HepG2 (cell line): Measurements from ENCODE around the gene NLRC5. TPM values are rescaled to one million over a fixed set of nuclear protein-coding genes. Genes with fewer than 3 reads are reported as not detected.

ENCODE experiments used
- ATM ChIP-seq: fragments of 450-650 bp; IDR thresholded peaks from 2 replicates; pipeline ENCODE4 v1.7.1; 2017; ENCODE audit warnings: mild to moderate bottlenecking, borderline replicate concordance
- GMEB2 ChIP-seq: IDR thresholded peaks from 2 replicates; pipeline ENCODE4 v1.6.1; 2016; ENCODE audit warnings: missing biosample characterization, missing genetic modification reagents, low read depth
- HMG20B ChIP-seq: conservative IDR thresholded peaks from 2 replicates; pipeline ENCODE4 v1.6.1; 2016; ENCODE audit warnings: missing genetic modification reagents, missing compliant biosample characterization
- HOXA9 ChIP-seq: sonication (generic); formaldehyde crosslinking; IDR thresholded peaks from 2 replicates; pipeline ENCODE4 v1.8.1; 2022; ENCODE audit warnings: missing genetic modification reagents, mild to moderate bottlenecking, moderate library complexity, borderline replicate concordance
- JUN ChIP-seq: sonication (generic); formaldehyde crosslinking; IDR thresholded peaks from 2 replicates; pipeline ENCODE4 v1.4.0; 2020; ENCODE audit warnings: mild to moderate bottlenecking, missing genetic modification reagents
- KLF12 ChIP-seq: sonication (generic); formaldehyde crosslinking; IDR thresholded peaks from 2 replicates; pipeline ENCODE4 v1.4.0; 2020; ENCODE audit warnings: missing genetic modification reagents, borderline replicate concordance
- KMT2B ChIP-seq: IDR thresholded peaks from 2 replicates; pipeline ENCODE4 v1.6.1; 2016; ENCODE audit warnings: missing genetic modification reagents, missing compliant biosample characterization
- MTERF4 ChIP-seq: sonication (generic); formaldehyde crosslinking; IDR thresholded peaks from 2 replicates; pipeline ENCODE4 v1.8.0; 2023; ENCODE audit warnings: mild to moderate bottlenecking, missing genetic modification reagents
- MYPOP ChIP-seq: sonication (generic); formaldehyde crosslinking; IDR thresholded peaks from 2 replicates; pipeline ENCODE4 v1.8.1; 2023; ENCODE audit warnings: mild to moderate bottlenecking, moderate library complexity, missing genetic modification reagents
- NFIB ChIP-seq: sonication (generic); formaldehyde crosslinking; IDR thresholded peaks from 2 replicates; pipeline ENCODE4 v1.9.0; 2021; ENCODE audit warnings: missing genetic modification reagents, mild to moderate bottlenecking, borderline replicate concordance
- NR2F2 ChIP-seq: IDR thresholded peaks from 2 replicates; pipeline ENCODE4 v1.6.1; 2012; ENCODE audit warnings: low read depth, inconsistent platforms, borderline replicate concordance
- PHF20 ChIP-seq: sonication (generic); formaldehyde crosslinking; IDR thresholded peaks from 2 replicates; pipeline ENCODE4 v1.5.0; 2020; ENCODE audit warnings: mild to moderate bottlenecking, missing genetic modification reagents
- PRPF4 ChIP-seq: fragments of 200-400 bp; formaldehyde crosslinking; IDR thresholded peaks from 2 replicates; pipeline ENCODE4 v1.6.1; 2016; ENCODE audit warnings: low read length, low read depth; ENCODE audit not compliant: poor library complexity, severe bottlenecking
- THAP11 ChIP-seq: IDR thresholded peaks from 2 replicates; pipeline ENCODE4 v1.6.1; 2016; ENCODE audit warnings: missing biosample characterization, missing genetic modification reagents
- TSC22D2 ChIP-seq: sonication (generic); formaldehyde crosslinking; IDR thresholded peaks from 2 replicates; pipeline ENCODE4 v1.5.1; 2020; ENCODE audit warnings: missing genetic modification reagents, mild to moderate bottlenecking, borderline replicate concordance
- ZFX ChIP-seq: sonication (generic); formaldehyde crosslinking; IDR thresholded peaks from 2 replicates; pipeline ENCODE4 v1.4.0; 2020; ENCODE audit warnings: mild to moderate bottlenecking, low read depth, missing genetic modification reagents, moderate library complexity
- ZMAT3 ChIP-seq: sonication (generic); formaldehyde crosslinking; conservative IDR thresholded peaks from 2 replicates; pipeline ENCODE4 v1.7.0; 2021; ENCODE audit warnings: missing genetic modification reagents
- ZNF354B ChIP-seq: sonication (generic); formaldehyde crosslinking; IDR thresholded peaks from 2 replicates; pipeline ENCODE4 v1.8.0; 2022; ENCODE audit warnings: mild to moderate bottlenecking, missing genetic modification reagents
- ZNF432 ChIP-seq: sonication (generic); formaldehyde crosslinking; IDR thresholded peaks from 2 replicates; pipeline ENCODE4 v1.5.0; 2020; ENCODE audit warnings: missing genetic modification reagents, mild to moderate bottlenecking, borderline replicate concordance
- ZNF510 ChIP-seq: sonication (generic); formaldehyde crosslinking; IDR thresholded peaks from 2 replicates; pipeline ENCODE4 v1.4.0; 2020; ENCODE audit warnings: low read depth, mild to moderate bottlenecking, missing genetic modification reagents
- ZNF644 ChIP-seq: IDR thresholded peaks from 2 replicates; pipeline ENCODE4 v1.6.1; 2016; ENCODE audit warnings: low read depth
- ZNF746 ChIP-seq: sonication (generic); formaldehyde crosslinking; IDR thresholded peaks from 2 replicates; pipeline ENCODE4 v1.8.0; 2022; ENCODE audit warnings: mild to moderate bottlenecking, missing genetic modification reagents
- polyA plus RNA-seq, 8 experiments: library from polyadenylated mRNA; depleted of rRNA in 3 of 8; stranded (reverse) in 7 of 8; unstranded in 1 of 8; fragments of >200 nt; fragmentation: Illumina TruSeq in 4 of 8; extraction: Trizol in 4 of 8; gene quantifications; 2 replicates each; pipeline versions ENCODE4 v1.2.1 to v1.2.3, GENCODE V29; 2011 to 2016; ENCODE audit warnings: low read depth in 4 of 8, missing spikeins in 1 of 8, mixed read lengths in 1 of 8; ENCODE audit not compliant: insufficient read depth in 1 of 8
- total RNA-seq, 5 experiments: library from RNA; depleted of rRNA; stranded (reverse); fragments of >200 nt; fragmentation: Illumina TruSeq; extraction: Trizol; gene quantifications; 2 replicates each; pipeline ENCODE4 v1.2.3, GENCODE V29; 2016; ENCODE audit warnings: low read depth in 1 of 5
- TF ChIP-seq, protein P1 (sequence below): sonication (generic); formaldehyde crosslinking; IDR thresholded peaks from 2 replicates; pipeline ENCODE4 v1.5.1; 2020; ENCODE audit warnings: mild to moderate bottlenecking, missing genetic modification reagents, borderline replicate concordance
- TF ChIP-seq, protein P2 (sequence below): IDR thresholded peaks from 2 replicates; pipeline ENCODE4 v1.6.1; 2016; ENCODE audit warnings: mild to moderate bottlenecking, missing biosample characterization, missing genetic modification reagents

Gene NLRC5
- total and polyA plus RNA-seq, 2 of the 13 experiments (the other 11 are each of a cell fraction or from before 2014, with no cell fraction given): 6.3 to 12.7 TPM

- TF ChIP-seq MYPOP: 0 out of 2 replicates have a peak, but pooled peaks have one; percentile 60
- TF ChIP-seq ZNF432 (CRISPR knock-in tag): no peak
- TF ChIP-seq, protein P1, sequence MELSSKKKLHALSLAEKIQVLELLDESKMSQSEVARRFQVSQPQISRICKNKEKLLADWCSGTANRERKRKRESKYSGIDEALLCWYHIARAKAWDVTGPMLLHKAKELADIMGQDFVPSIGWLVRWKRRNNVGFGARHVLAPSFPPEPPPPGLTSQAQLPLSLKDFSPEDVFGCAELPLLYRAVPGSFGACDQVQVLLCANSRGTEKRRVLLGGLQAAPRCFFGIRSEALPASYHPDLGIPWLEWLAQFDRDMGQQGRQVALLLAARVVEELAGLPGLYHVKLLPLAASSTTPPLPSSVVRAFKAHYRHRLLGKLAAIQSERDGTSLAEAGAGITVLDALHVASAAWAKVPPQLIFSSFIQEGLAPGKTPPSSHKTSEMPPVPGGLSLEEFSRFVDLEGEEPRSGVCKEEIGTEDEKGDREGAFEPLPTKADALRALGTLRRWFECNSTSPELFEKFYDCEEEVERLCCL (CRISPR knock-in tag): no peak
- TF ChIP-seq ATM: no peak
- no peak for TF ChIP-seq PRPF4
- TF ChIP-seq TSC22D2 (CRISPR knock-in tag): no peak
- TF ChIP-seq HOXA9 (CRISPR knock-in tag): no peak
- no peak for TF ChIP-seq ZNF510
- peak; percentile 64; the same call in 1 of the 2 replicates for TF ChIP-seq JUN (CRISPR knock-in tag)
- TF ChIP-seq MTERF4 (CRISPR knock-in tag): no peak
- 0 out of 2 replicates have a peak, but pooled peaks have one; percentile 62 for TF ChIP-seq ZNF746 (CRISPR knock-in tag)
- TF ChIP-seq NFIB (CRISPR knock-in tag): no peak
- TF ChIP-seq ZNF354B (CRISPR knock-in tag): no peak
- peak; percentile 20; the same call in 1 of the 2 replicates for TF ChIP-seq THAP11 (CRISPR knock-in tag)
- TF ChIP-seq KLF12 (CRISPR knock-in tag): peak; percentile 99
- TF ChIP-seq, protein P2, sequence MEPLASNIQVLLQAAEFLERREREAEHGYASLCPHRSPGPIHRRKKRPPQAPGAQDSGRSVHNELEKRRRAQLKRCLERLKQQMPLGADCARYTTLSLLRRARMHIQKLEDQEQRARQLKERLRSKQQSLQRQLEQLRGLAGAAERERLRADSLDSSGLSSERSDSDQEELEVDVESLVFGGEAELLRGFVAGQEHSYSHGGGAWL: no peak
- TF ChIP-seq ZMAT3 (CRISPR knock-in tag): no peak; the same call in 1 of the 2 replicates
- 0 out of 2 replicates have a peak, but pooled peaks have one; percentile 23 for TF ChIP-seq ZNF644 (CRISPR knock-in tag)
- TF ChIP-seq KMT2B (CRISPR knock-in tag): peak; percentile 33; the same call in 1 of the 2 replicates
- peak; percentile 94 for TF ChIP-seq NR2F2
- peak; percentile 52 for TF ChIP-seq ZFX (CRISPR knock-in tag)
- no peak for TF ChIP-seq PHF20
- TF ChIP-seq GMEB2: no peak
- TF ChIP-seq HMG20B (CRISPR knock-in tag): no peak
Observed at GRCh38 chr16:56964243-56965148, 24.9 kb upstream of the NLRC5 start (continued).
